ENCODE measurements around the gene SIAH1. TPM values are rescaled to one million over a fixed set of nuclear protein-coding genes. Genes with fewer than 3 reads are reported as not detected.
A peak's percentile ranks its signal among the peaks of the same experiment; 100 is the strongest.

SIAH1 gene
- total and polyA plus RNA-seq, 2 donors from 2014 or later = 12.7 to 26.8 TPM

DNA sequence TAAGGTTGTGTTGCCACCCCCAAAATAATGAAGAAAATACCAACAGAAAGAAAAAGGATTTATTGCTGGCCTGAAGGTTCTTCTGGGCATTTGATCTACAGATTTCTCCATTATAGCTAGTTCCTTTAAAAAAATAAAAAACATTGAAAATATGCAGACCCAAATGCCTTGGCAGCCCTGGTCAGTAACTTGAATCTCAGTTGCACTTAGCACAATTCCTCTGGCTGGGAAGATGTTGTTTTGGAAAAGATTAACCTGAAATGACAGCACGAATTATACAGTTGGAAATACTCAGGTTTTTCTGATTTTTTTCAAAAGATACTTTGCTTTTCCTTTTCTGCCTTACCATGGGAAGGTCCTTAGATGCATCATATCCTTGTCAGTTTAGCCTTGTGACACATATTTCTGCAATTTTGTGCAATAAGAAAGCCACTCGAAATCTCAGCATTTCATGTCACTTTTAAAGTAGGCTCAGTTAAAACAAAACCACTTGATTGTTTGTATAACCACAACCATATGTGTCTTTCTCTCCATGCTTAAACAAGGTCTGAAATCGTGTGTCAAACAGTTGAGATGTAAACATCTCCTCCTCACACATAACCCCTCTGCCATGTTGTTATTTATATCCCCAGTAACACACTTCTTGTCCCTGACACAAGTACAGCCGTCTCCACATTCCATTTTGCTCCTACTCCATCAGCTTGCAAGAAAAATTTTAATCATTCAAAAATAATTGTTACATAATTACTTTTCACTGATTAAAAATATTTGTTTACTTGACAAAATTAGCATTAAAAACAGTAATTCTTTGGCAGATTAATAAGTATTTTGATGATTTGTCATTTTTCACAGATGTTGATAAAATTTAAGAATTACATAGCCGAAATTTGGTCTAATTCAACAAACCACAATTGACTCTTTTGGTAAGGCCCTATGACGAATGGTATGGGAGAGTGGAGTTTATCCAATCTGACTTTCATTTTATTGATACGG is 61.1 kb downstream of the SIAH1 start:
- no peak for FAIRE-seq
- Histone ChIP-seq H3K4me1 (ENCODE audit: control insufficient read depth in 2 of 3, insufficient read depth in 2 of 3, low read depth in 1 of 3, low read length in 3 of 3) (no peaks in the 10 kb centered on the region), H3K27me3 (ENCODE audit: control insufficient read depth, insufficient read depth, low read length) (no peaks in the 10 kb centered on the region), H3K9me3 (ENCODE audit: control insufficient read depth in 2 of 3, insufficient read depth in 1 of 3, low read length in 3 of 3) (no peaks in the 10 kb centered on the region), H3K27ac (ENCODE audit: low read depth in 2 of 2, low read length in 2 of 2) (no peak overlapping the region), H3K36me3 (ENCODE audit: control insufficient read depth in 2 of 3, insufficient read depth in 3 of 3, low read length in 3 of 3) (no peaks in the 10 kb centered on the region), H3K4me3 (ENCODE audit: low read length in 3 of 3) (no peak overlapping the region), H3K9ac (ENCODE audit: low read length in 3 of 3) (no peak overlapping the region)
- TF ChIP-seq, protein P1, sequence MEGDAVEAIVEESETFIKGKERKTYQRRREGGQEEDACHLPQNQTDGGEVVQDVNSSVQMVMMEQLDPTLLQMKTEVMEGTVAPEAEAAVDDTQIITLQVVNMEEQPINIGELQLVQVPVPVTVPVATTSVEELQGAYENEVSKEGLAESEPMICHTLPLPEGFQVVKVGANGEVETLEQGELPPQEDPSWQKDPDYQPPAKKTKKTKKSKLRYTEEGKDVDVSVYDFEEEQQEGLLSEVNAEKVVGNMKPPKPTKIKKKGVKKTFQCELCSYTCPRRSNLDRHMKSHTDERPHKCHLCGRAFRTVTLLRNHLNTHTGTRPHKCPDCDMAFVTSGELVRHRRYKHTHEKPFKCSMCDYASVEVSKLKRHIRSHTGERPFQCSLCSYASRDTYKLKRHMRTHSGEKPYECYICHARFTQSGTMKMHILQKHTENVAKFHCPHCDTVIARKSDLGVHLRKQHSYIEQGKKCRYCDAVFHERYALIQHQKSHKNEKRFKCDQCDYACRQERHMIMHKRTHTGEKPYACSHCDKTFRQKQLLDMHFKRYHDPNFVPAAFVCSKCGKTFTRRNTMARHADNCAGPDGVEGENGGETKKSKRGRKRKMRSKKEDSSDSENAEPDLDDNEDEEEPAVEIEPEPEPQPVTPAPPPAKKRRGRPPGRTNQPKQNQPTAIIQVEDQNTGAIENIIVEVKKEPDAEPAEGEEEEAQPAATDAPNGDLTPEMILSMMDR (IDR thresholded peaks at IDR 0.05; ENCODE audit: borderline replicate concordance, extremely low read depth, insufficient read depth) = no peak
- DNase-seq = no peak
- intact Hi-C loops (cut with DNase I) = no loop called here

GRCh38 chr16:48321317-48322036 is 63.7 kb downstream of the SIAH1 start:
- Histone ChIP-seq H3K27me3 (ENCODE audit: control insufficient read depth, insufficient read depth, low read length) (no peaks in the 10 kb centered on the region), H3K4me3 (ENCODE audit: low read length in 3 of 3) (no peak overlapping the region), H3K9ac (ENCODE audit: low read length in 3 of 3) (no peak overlapping the region), H3K36me3 (ENCODE audit: control insufficient read depth in 2 of 3, insufficient read depth in 3 of 3, low read length in 3 of 3) (no peaks in the 10 kb centered on the region), H3K4me1 (ENCODE audit: control insufficient read depth in 2 of 3, insufficient read depth in 2 of 3, low read depth in 1 of 3, low read length in 3 of 3) (no peaks in the 10 kb centered on the region), H3K27ac (ENCODE audit: low read depth in 2 of 2, low read length in 2 of 2) (no peak overlapping the region), H3K9me3 (ENCODE audit: control insufficient read depth in 2 of 3, insufficient read depth in 1 of 3, low read length in 3 of 3) (no peaks in the 10 kb centered on the region)
- no peak for FAIRE-seq
- intact Hi-C loops (cut with DNase I) = no loop called here
- TF ChIP-seq, protein P1 (IDR thresholded peaks at IDR 0.05; ENCODE audit: borderline replicate concordance, extremely low read depth, insufficient read depth) = no peak
- no peak for DNase-seq

DNA sequence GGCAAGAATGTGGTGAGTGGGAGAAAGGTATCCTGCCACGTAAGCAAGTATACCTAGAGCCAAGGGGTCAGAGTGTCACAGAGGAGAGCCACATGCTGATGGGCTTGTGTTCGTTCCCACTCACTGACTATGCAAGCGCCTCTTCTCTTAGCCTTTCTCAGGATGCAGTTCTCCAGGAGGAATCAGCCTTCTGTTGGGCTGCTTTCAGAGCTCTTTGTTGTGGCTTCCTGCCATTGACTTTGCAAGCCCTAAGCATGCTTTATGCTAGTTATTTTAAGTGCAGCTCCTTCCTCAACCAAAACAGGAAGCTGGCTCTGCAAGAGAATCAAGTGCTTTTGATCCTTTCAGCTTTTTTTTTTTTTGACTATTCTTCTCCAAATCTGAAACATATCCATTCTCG is 66.6 kb downstream of the SIAH1 start:
- no peak overlapping the region for H3K4me3 ChIP-seq (ENCODE audit: low read length in 3 of 3)
- H3K4me1 ChIP-seq (ENCODE audit: control insufficient read depth in 2 of 3, insufficient read depth in 2 of 3, low read depth in 1 of 3, low read length in 3 of 3) = no peaks in the 10 kb centered on the region
- intact Hi-C loops (cut with DNase I) = no loop called here
- H3K36me3 ChIP-seq (ENCODE audit: control insufficient read depth in 2 of 3, insufficient read depth in 3 of 3, low read length in 3 of 3) = no peaks in the 10 kb centered on the region
- H3K27me3 ChIP-seq (ENCODE audit: control insufficient read depth, insufficient read depth, low read length) = no peaks in the 10 kb centered on the region
- no peak overlapping the region for H3K27ac ChIP-seq (ENCODE audit: low read depth in 2 of 2, low read length in 2 of 2)
- H3K9me3 ChIP-seq (ENCODE audit: control insufficient read depth in 2 of 3, insufficient read depth in 1 of 3, low read length in 3 of 3) = no peaks in the 10 kb centered on the region
- TF ChIP-seq, protein P1 (IDR thresholded peaks at IDR 0.05; ENCODE audit: borderline replicate concordance, extremely low read depth, insufficient read depth) = no peak
- no peak overlapping the region for H3K9ac ChIP-seq (ENCODE audit: low read length in 3 of 3)
- DNase-seq (peak in 1 of 5 donors; percentile 39), FAIRE-seq (no peak)

Measured in kidney (tissue), 14 donors.